HL-60 (cell line): ENCODE measurements around the gene F5.

Experiments
- DNase-seq, 2 experiments: peaks; one replicate each; pipeline ENCODE4 v3.0.0-alpha.2; 2010 to 2020; ENCODE audit warnings: low read depth in 1 of 2, low spot score in 1 of 2
- H3K27ac ChIP-seq: fragments of 250-450 bp; sonication (Bioruptor Pico); replicated peaks from 2 replicates; pipeline ENCODE4 v1.5.1; 2020; ENCODE audit warnings: mild to moderate bottlenecking, moderate library complexity
- H3K27me3 ChIP-seq: fragments of 250-450 bp; sonication (Bioruptor Pico); 2 replicates; pipeline ENCODE4 v1.5.1; 2021; ENCODE audit warnings: mild to moderate bottlenecking, moderate library complexity; ENCODE audit not compliant: insufficient read depth, poor library complexity, severe bottlenecking
- H3K4me3 ChIP-seq: replicated peaks from 2 replicates; pipeline ENCODE4 v1.5.1; 2011; ENCODE audit warnings: mild to moderate bottlenecking, control low read depth, low read length; ENCODE audit not compliant: insufficient read depth
- GABPA ChIP-seq: IDR thresholded peaks from 2 replicates; pipeline ENCODE4 v1.6.1; 2012; ENCODE audit warnings: low read depth
- POLR2AphosphoS5 ChIP-seq: IDR thresholded peaks from 2 replicates; pipeline ENCODE4 v1.6.1; 2012; ENCODE audit warnings: low read depth
- REST ChIP-seq: IDR thresholded peaks from 2 replicates; pipeline ENCODE4 v1.6.1; 2012; ENCODE audit warnings: low read depth; ENCODE audit not compliant: insufficient replicate concordance
- SPI1 ChIP-seq: IDR thresholded peaks from 2 replicates; pipeline ENCODE4 v1.6.1; 2012; ENCODE audit warnings: low read depth, mild to moderate bottlenecking, borderline replicate concordance
- TF ChIP-seq, protein P1 (sequence below): IDR thresholded peaks from one replicate; pipeline ENCODE4 v1.5.1; 2011; ENCODE audit warnings: low read length, control low read depth, inconsistent platforms; ENCODE audit not compliant: insufficient read depth

Gene F5

GRCh38 chr1:169576935-169577331 lies 9.3 kb downstream of the F5 start:
- H3K27me3 ChIP-seq: peaks cover 4% of the 10 kb centered on the region
- no peak for TF ChIP-seq SPI1
- TF ChIP-seq POLR2AphosphoS5: no peak
- TF ChIP-seq, protein P1, sequence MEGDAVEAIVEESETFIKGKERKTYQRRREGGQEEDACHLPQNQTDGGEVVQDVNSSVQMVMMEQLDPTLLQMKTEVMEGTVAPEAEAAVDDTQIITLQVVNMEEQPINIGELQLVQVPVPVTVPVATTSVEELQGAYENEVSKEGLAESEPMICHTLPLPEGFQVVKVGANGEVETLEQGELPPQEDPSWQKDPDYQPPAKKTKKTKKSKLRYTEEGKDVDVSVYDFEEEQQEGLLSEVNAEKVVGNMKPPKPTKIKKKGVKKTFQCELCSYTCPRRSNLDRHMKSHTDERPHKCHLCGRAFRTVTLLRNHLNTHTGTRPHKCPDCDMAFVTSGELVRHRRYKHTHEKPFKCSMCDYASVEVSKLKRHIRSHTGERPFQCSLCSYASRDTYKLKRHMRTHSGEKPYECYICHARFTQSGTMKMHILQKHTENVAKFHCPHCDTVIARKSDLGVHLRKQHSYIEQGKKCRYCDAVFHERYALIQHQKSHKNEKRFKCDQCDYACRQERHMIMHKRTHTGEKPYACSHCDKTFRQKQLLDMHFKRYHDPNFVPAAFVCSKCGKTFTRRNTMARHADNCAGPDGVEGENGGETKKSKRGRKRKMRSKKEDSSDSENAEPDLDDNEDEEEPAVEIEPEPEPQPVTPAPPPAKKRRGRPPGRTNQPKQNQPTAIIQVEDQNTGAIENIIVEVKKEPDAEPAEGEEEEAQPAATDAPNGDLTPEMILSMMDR: no peak
- TF ChIP-seq GABPA: no peak
- no peak for TF ChIP-seq REST

GRCh38 chr1:169576241-169576934 lies 9.9 kb downstream of the F5 start:
- TF ChIP-seq SPI1: no peak
- DNase-seq: no peak
- Histone ChIP-seq H3K27ac (no peak overlapping the region), H3K27me3 (peaks cover 4% of the 10 kb centered on the region), H3K4me3 (no peak overlapping the region)

More at GRCh38 chr1:169576935-169577331, 9.3 kb downstream of the F5 start:
- no peak overlapping the region for H3K4me3 ChIP-seq
- DNase-seq: no peak
- H3K27ac ChIP-seq: no peak overlapping the region

DNA sequence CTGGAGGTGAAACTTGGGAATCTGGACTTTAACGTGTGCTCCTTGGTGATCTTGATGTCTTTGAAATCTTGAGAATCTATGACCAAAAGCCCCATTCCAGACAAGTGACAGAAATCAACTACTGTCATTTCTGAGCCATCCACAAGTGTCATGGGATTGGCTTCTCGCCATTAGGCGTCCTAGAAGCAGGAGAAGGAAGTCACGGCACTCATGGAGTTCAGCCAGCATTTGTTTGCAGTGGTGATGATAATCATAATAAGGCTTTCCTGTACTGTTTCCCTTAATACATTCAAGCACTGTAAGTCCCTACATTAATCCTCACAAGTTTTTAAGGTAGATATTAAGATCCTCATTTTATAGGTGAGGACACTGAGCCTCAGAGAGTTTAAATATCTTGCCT lies 11.9 kb downstream of the F5 start:
- H3K27ac ChIP-seq: no peak overlapping the region

DNA sequence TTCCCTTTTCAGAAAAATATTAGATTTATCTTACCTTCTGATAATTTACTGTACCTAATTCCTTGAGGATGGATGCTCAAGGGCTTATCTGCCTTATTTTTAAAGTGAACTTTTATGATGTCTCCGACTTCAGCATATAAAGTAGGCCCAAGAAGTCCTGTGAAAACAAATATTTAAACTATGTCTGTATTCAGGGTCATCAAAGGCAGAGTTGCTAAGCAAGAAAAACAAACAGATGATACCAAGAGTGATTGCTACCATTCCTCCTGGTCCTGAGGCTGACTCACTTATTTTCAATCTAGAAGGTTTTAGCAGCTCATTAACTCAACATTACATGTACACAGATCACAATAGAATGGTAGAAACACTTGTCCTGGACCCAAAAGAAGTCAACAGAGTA lies 14.1 kb downstream of the F5 start:
- H3K27me3 ChIP-seq: peaks cover 14% of the 10 kb centered on the region
- TF ChIP-seq, protein P1: no peak
- TF ChIP-seq SPI1 (no peak), POLR2AphosphoS5 (no peak), GABPA (no peak), REST (no peak)
- no peak for DNase-seq
- no peak overlapping the region for H3K4me3 ChIP-seq
- H3K27ac ChIP-seq: no peak overlapping the region

More for the DNA sequence above, 11.9 kb downstream of the F5 start:
- peaks cover 14% of the 10 kb centered on the region for H3K27me3 ChIP-seq
- H3K4me3 ChIP-seq: no peak overlapping the region
- no peak for DNase-seq
- no peak for TF ChIP-seq SPI1

GRCh38 chr1:169571450-169571849 lies 14.8 kb downstream of the F5 start:
- TF ChIP-seq SPI1: no peak
- TF ChIP-seq REST: no peak
- no peak for TF ChIP-seq GABPA
- no peak for TF ChIP-seq POLR2AphosphoS5
- TF ChIP-seq, protein P1: no peak
- Histone ChIP-seq H3K27ac (no peak overlapping the region), H3K4me3 (no peak overlapping the region), H3K27me3 (peaks cover 13% of the 10 kb centered on the region)
- DNase-seq: no peak
